NCI-H69 (cell line): Measurements from ENCODE around the gene CFHR1.

ENCODE experiments used
- DNase-seq: peaks from one replicate; lab custom pipeline; 2025; lab: John Stamatoyannopoulos, UW

CFHR1 gene

DNA sequence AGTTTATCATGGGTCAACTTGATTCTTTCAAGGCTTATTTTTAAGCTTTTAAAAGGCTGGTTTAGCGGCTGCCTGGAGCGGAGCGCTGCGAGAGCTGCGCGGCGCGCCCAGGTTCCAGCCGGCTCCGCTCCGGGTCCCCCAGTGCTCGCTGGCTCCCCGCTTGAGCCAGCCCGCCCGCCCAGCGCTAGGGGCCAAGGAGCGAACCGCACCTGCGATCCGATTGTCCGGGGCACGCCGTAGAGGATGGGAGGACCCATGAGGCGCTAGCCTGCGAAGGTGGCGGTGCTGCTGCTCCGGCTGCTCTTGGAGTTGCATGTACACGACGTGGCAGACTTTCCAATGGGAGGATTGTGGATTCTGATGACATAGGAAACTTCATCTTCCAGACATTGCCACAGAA lies 58.4 kb downstream of the CFHR1 start:
- DNase-seq, result peak; percentile 92
